GM03348 (cell line): ENCODE measurements around the gene LDLRAD3.

ENCODE experiments used
- DNase-seq: peaks from one replicate; pipeline ENCODE4 v3.0.0; 2012; ENCODE audit warnings: low spot score

The LDLRAD3 gene

GRCh38 chr11:35927682-35928081 lies 16.2 kb upstream of the LDLRAD3 start:
- DNase-seq, result no peak

- no peak for DNase-seq
Observed at GRCh38 chr11:35928688-35929395, 15.0 kb upstream of the LDLRAD3 start.

- no peak for DNase-seq
Observed at GRCh38 chr11:35930466-35930865, 13.4 kb upstream of the LDLRAD3 start.

- DNase-seq, result no peak
Observed at GRCh38 chr11:35932121-35932520, 11.7 kb upstream of the LDLRAD3 start.

GRCh38 chr11:35932681-35933319 lies 11.1 kb upstream of the LDLRAD3 start:
- DNase-seq, result no peak

GRCh38 chr11:35933320-35933871 lies 10.5 kb upstream of the LDLRAD3 start:
- DNase-seq, result no peak

- DNase-seq, result no peak
Observed at GRCh38 chr11:35934271-35934670, 9.6 kb upstream of the LDLRAD3 start.

GRCh38 chr11:35934981-35935380 lies 8.9 kb upstream of the LDLRAD3 start:
- no peak for DNase-seq

- no peak for DNase-seq
Observed at GRCh38 chr11:35935390-35935789, 8.5 kb upstream of the LDLRAD3 start.

- no peak for DNase-seq
Observed at GRCh38 chr11:35937111-35937510, 6.8 kb upstream of the LDLRAD3 start.

- no peak for DNase-seq
Observed at GRCh38 chr11:35937700-35938099, 6.2 kb upstream of the LDLRAD3 start.

- DNase-seq, result no peak
Observed at GRCh38 chr11:35938231-35938630, 5.6 kb upstream of the LDLRAD3 start.

- DNase-seq, result no peak
Observed at GRCh38 chr11:35943309-35943708, 553 bp upstream of the LDLRAD3 start.

GRCh38 chr11:35944503-35945136 lies 758 bp downstream of the LDLRAD3 start:
- DNase-seq, result peak; percentile 60

GRCh38 chr11:35945137-35945518 lies 1.3 kb downstream of the LDLRAD3 start:
- DNase-seq, result no peak

GRCh38 chr11:35946766-35947165 lies 2.9 kb downstream of the LDLRAD3 start:
- no peak for DNase-seq

GRCh38 chr11:35947437-35947836 lies 3.6 kb downstream of the LDLRAD3 start:
- DNase-seq, result no peak

GRCh38 chr11:35949242-35949641 lies 5.4 kb downstream of the LDLRAD3 start:
- DNase-seq, result no peak

GRCh38 chr11:35950082-35950481 lies 6.2 kb downstream of the LDLRAD3 start:
- no peak for DNase-seq

- DNase-seq, result no peak
Observed at GRCh38 chr11:35951680-35952079, 7.8 kb downstream of the LDLRAD3 start.

GRCh38 chr11:35953081-35953760 lies 9.4 kb downstream of the LDLRAD3 start:
- DNase-seq, result no peak

- no peak for DNase-seq
Observed at GRCh38 chr11:35954205-35954604, 10.3 kb downstream of the LDLRAD3 start.

- no peak for DNase-seq
Observed at GRCh38 chr11:35955636-35956035, 11.8 kb downstream of the LDLRAD3 start.
